ENCODE measurements around the gene LATS2.

GRCh38 chr13:21060338-21061028, 903 bp downstream of the LATS2 start:
- TF ChIP-seq CTCF (IDR thresholded peaks at IDR 0.05) (no peak), POLR2A (IDR thresholded peaks at IDR 0.05) (no peak), POLR2AphosphoS5 (IDR thresholded peaks at IDR 0.05) (peak in 2 of 3 donors; percentile 59 to 81)
